Airway epithelial cell (primary cell): Measurements from ENCODE around the gene LRRC8C. TPM values are rescaled to one million over a fixed set of nuclear protein-coding genes. Genes with fewer than 3 reads are reported as not detected.

Experiments used
- total RNA-seq: library from RNA; depleted of rRNA; stranded (reverse); fragments of >200 nt; gene quantifications from 2 replicates; pipeline ENCODE4 v1.2.3, GENCODE V29; 2015

The LRRC8C gene
- 12.7 and 15.9 TPM in 2 replicates for total RNA-seq

DNA sequence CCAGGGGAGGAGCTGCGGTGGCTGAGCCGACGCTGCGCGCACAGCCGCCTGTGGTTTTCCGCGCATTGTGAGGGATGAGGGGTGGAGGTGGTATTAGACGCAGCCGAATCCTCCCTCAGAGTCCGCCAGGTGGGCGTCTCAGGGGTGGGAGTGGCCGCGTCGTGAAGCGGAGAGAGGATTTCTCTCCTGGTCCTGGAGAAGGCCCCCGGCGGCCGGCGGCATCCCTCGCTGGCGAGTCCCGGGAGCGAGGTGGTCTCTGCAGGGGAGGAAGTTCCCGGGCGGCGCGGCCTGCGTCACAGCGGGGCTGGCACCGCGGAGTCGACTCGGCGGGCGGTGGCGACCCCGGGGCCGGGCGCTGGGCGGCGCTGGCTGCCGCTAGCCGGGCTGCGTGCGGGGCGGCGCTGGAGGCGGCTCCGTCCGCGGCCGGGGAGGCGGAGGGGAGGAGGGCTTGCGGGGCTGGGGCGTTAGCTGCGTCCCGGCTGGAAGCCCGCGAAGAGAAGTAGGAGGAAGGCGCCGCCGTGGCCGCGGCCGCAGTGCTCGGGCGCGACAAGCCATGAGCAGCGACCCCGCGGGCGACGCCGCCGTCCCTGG, at the start of gene LRRC8C:
TSS of gene LRRC8C (plus strand) at position 464 of the 591 bp plus-strand sequence. CDS start 53,354 bp downstream, outside the sequence.

Other genes with a start within 250 kb of the LRRC8C start
- gene LRRC8B, start 108.3 kb upstream of the LRRC8C start, total RNA-seq = 9.1 and 14.5 TPM in 2 replicates
- 14.6 and 22.3 TPM in 2 replicates for gene LRRC8D, start 187.9 kb downstream of the LRRC8C start, total RNA-seq